ENCODE measurements around the gene ERC2. TPM values are rescaled to one million over a fixed set of nuclear protein-coding genes. Genes with fewer than 3 reads are reported as not detected.

The ERC2 gene
- total RNA-seq, 1 donor from 2014 or later, result 0.65 TPM

- no peaks in the 10 kb centered on the region for H3K36me3 Mint-ChIP-seq (ENCODE audit: low read depth)
- no peaks in the 10 kb centered on the region for H3K9me3 Mint-ChIP-seq (ENCODE audit: low read depth)
- DNase-seq (ENCODE audit: low spot score), result no peak
- TF ChIP-seq CTCF (IDR thresholded peaks at IDR 0.05), result no peak
- H3K4me3 Mint-ChIP-seq (ENCODE audit: unreplicated experiment), result no peak overlapping the region
- H3K27ac Mint-ChIP-seq (ENCODE audit: unreplicated experiment), result no peak overlapping the region
- H3K27me3 Mint-ChIP-seq (ENCODE audit: low read depth), result peaks cover 26% of the 10 kb centered on the region
- H3K4me1 Mint-ChIP-seq (ENCODE audit: low read depth), result no peaks in the 10 kb centered on the region
These were observed 125.8 kb downstream of the ERC2 start for GRCh38 chr3:56342475-56342874.

GRCh38 chr3:56339671-56340070 lies 128.6 kb downstream of the ERC2 start:
- Mint-ChIP-seq H3K27me3 (ENCODE audit: low read depth) (peaks cover 23% of the 10 kb centered on the region), H3K4me3 (ENCODE audit: unreplicated experiment) (no peak overlapping the region), H3K27ac (ENCODE audit: unreplicated experiment) (no peak overlapping the region), H3K9me3 (ENCODE audit: low read depth) (no peaks in the 10 kb centered on the region), H3K4me1 (ENCODE audit: low read depth) (no peaks in the 10 kb centered on the region), H3K36me3 (ENCODE audit: low read depth) (no peaks in the 10 kb centered on the region)
- TF ChIP-seq CTCF (IDR thresholded peaks at IDR 0.05), result no peak
- DNase-seq (ENCODE audit: low spot score), result no peak

GRCh38 chr3:56339244-56339643 lies 129.0 kb downstream of the ERC2 start:
- H3K36me3 Mint-ChIP-seq (ENCODE audit: low read depth), result no peaks in the 10 kb centered on the region
- H3K27ac Mint-ChIP-seq (ENCODE audit: unreplicated experiment), result no peak overlapping the region
- DNase-seq (ENCODE audit: low spot score), result no peak
- H3K9me3 Mint-ChIP-seq (ENCODE audit: low read depth), result no peaks in the 10 kb centered on the region
- peaks cover 23% of the 10 kb centered on the region for H3K27me3 Mint-ChIP-seq (ENCODE audit: low read depth)
- H3K4me1 Mint-ChIP-seq (ENCODE audit: low read depth), result no peaks in the 10 kb centered on the region
- no peak overlapping the region for H3K4me3 Mint-ChIP-seq (ENCODE audit: unreplicated experiment)
- no peak for TF ChIP-seq CTCF (IDR thresholded peaks at IDR 0.05)

- TF ChIP-seq CTCF (IDR thresholded peaks at IDR 0.05), result no peak
- Mint-ChIP-seq H3K36me3 (ENCODE audit: low read depth) (no peaks in the 10 kb centered on the region), H3K4me3 (ENCODE audit: unreplicated experiment) (no peak overlapping the region), H3K27ac (ENCODE audit: unreplicated experiment) (no peak overlapping the region), H3K4me1 (ENCODE audit: low read depth) (no peaks in the 10 kb centered on the region), H3K27me3 (ENCODE audit: low read depth) (peaks cover 23% of the 10 kb centered on the region), H3K9me3 (ENCODE audit: low read depth) (peaks cover 3% of the 10 kb centered on the region)
- no peak for DNase-seq (ENCODE audit: low spot score)
These were observed 132.2 kb downstream of the ERC2 start for GRCh38 chr3:56336023-56336422.

DNA sequence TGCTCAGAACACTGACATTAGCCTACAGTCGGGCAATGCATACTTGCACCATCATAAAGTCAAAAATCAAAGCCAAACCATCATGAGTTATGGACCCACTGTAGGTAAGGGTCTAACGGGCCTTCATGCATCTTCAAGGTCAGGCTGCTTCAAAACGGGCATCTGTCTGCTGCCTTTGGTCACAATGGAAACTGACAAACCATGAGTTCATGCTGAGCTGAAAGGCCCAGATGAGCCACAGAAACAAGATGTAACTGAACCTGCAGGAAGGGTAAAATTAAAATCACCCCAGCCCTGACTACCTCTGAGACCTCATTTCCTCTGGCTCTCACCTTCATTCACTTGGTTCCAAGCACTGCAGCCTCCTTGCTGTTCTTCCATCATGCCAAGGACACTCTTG lies 143.8 kb downstream of the ERC2 start:
- peaks cover 12% of the 10 kb centered on the region for H3K4me1 Mint-ChIP-seq (ENCODE audit: low read depth)
- H3K9me3 Mint-ChIP-seq (ENCODE audit: low read depth), result no peaks in the 10 kb centered on the region
- H3K27me3 Mint-ChIP-seq (ENCODE audit: low read depth), result peaks cover 10% of the 10 kb centered on the region
- H3K36me3 Mint-ChIP-seq (ENCODE audit: low read depth), result no peaks in the 10 kb centered on the region
- no peak overlapping the region for H3K27ac Mint-ChIP-seq (ENCODE audit: unreplicated experiment)
- no peak for TF ChIP-seq CTCF (IDR thresholded peaks at IDR 0.05)
- DNase-seq (ENCODE audit: low spot score), result no peak
- H3K4me3 Mint-ChIP-seq (ENCODE audit: unreplicated experiment), result no peak overlapping the region

Measured in chondrocyte (in vitro differentiated cells).